Measurements from ENCODE around the gene SLC30A9. TPM values are rescaled to one million over a fixed set of nuclear protein-coding genes. Genes with fewer than 3 reads are reported as not detected.

SLC30A9 gene
- polyA plus RNA-seq: 29.3 to 53.0 TPM (median 41.4 TPM) in 3 replicates
- 77.9 TPM for polyA plus RNA-seq (2011; ENCODE audit: low read depth)
- 30.6 and 52.2 TPM in 2 replicates for polyA plus RNA-seq (2011; cell fraction: cytosol; rRNA removed)
- polyA plus RNA-seq (2011; cell fraction: nucleus; rRNA removed): 22.9 and 26.2 TPM in 2 replicates
- 22.6 and 29.0 TPM in 2 replicates for polyA plus RNA-seq (2012; ENCODE audit: low replicate concordance)
- 13.8 to 81.9 TPM (median 42.0 TPM) in 3 replicates for polyA minus RNA-seq
- polyA minus RNA-seq (2011; cell fraction: cytosol; rRNA and poly(A)+ RNA removed): 84.8 TPM
- 30.7 and 44.1 TPM in 2 replicates for polyA minus RNA-seq (2011; cell fraction: nucleus; rRNA and poly(A)+ RNA removed)

GRCh38 chr4:41990365-41991111 is at the start of gene SLC30A9:
TSS of gene SLC30A9 (plus strand) at chr4:41990530. CDS start at chr4:41990652, 122 bp downstream.
- Histone ChIP-seq H3K4me1 (ENCODE audit: control insufficient read depth, extremely low read depth, insufficient read depth, low read length) (peaks cover 13% of the 10 kb centered on the region), H3K27me3 (ENCODE audit: control insufficient read depth, extremely low read depth, insufficient read depth, low read length) (no peaks in the 10 kb centered on the region), H3K27ac (ENCODE audit: control insufficient read depth, insufficient read depth, low read length) (peak within 1 kb of the TSS; percentile 75), H2AFZ (ENCODE audit: control insufficient read depth, low read length) (peak within 1 kb of the TSS; percentile 95), H3K36me3 (ENCODE audit: control insufficient read depth in 2 of 2, extremely low read depth in 1 of 2, insufficient read depth in 2 of 2, low read length in 2 of 2) (no peaks in the 10 kb centered on the region), H3K9me1 (ENCODE audit: control insufficient read depth, extremely low read depth, insufficient read depth, low read length) (no peaks in the 10 kb centered on the region), H3K4me3 (ENCODE audit: control insufficient read depth in 2 of 3, extremely low read depth in 1 of 3, insufficient read depth in 2 of 3, low read depth in 1 of 3, low read length in 3 of 3) (peak within 1 kb of the TSS; percentile 91 to 100 (median 92)), H3K4me2 (ENCODE audit: control insufficient read depth, extremely low read depth, insufficient read depth, low read depth, low read length) (peak within 1 kb of the TSS; percentile 98), H4K20me1 (ENCODE audit: control insufficient read depth, extremely low read depth, insufficient read depth, low read length) (no peaks in the 10 kb centered on the region), H3K79me2 (ENCODE audit: control insufficient read depth, insufficient read depth, low read length) (peaks cover 46% of the 10 kb centered on the region), H3K9ac (ENCODE audit: control insufficient read depth, extremely low read depth, insufficient read depth, low read length) (peak within 1 kb of the TSS; percentile 87), H3K9me3 (ENCODE audit: control insufficient read depth, low read depth, low read length) (no peaks in the 10 kb centered on the region)
- DNase-seq (ENCODE audit: low read depth, low spot score): peak; percentile 49
- peak; percentile 95 for FAIRE-seq
- dilution Hi-C loops (cut with MboI; ENCODE audit: extremely low pct_ligation_motif_present, low sequenced_read_pairs): no loop called here
- peak in 1 of 3 experiments; percentile 20 for TF ChIP-seq CTCF (optimal IDR thresholded peaks at IDR 0.05 in 1 of 3, IDR thresholded peaks at IDR 0.05 in 1 of 3, conservative IDR thresholded peaks at IDR 0.05 in 1 of 3; ENCODE audit: extremely low read depth in 1 of 3, insufficient read depth in 2 of 3, low read length in 3 of 3)
- no peak for TF ChIP-seq EZH2 (IDR thresholded peaks at IDR 0.05; ENCODE audit: low read length)

GRCh38 chr4:41940834-41941233 is 49.5 kb upstream of the SLC30A9 start:
- FAIRE-seq: no peak
- Histone ChIP-seq H3K36me3 (ENCODE audit: control insufficient read depth in 2 of 2, extremely low read depth in 1 of 2, insufficient read depth in 2 of 2, low read length in 2 of 2) (peaks cover 2 to 20% of the 10 kb centered on the region in 2 experiments), H3K27me3 (ENCODE audit: control insufficient read depth, extremely low read depth, insufficient read depth, low read length) (no peaks in the 10 kb centered on the region), H3K27ac (ENCODE audit: control insufficient read depth, insufficient read depth, low read length) (no peak overlapping the region), H3K9me1 (ENCODE audit: control insufficient read depth, extremely low read depth, insufficient read depth, low read length) (no peaks in the 10 kb centered on the region), H3K9me3 (ENCODE audit: control insufficient read depth, low read depth, low read length) (no peaks in the 10 kb centered on the region), H3K4me1 (ENCODE audit: control insufficient read depth, extremely low read depth, insufficient read depth, low read length) (peaks cover 30% of the 10 kb centered on the region), H3K4me2 (ENCODE audit: control insufficient read depth, extremely low read depth, insufficient read depth, low read depth, low read length) (no peak overlapping the region), H2AFZ (ENCODE audit: control insufficient read depth, low read length) (no peak overlapping the region), H3K79me2 (ENCODE audit: control insufficient read depth, insufficient read depth, low read length) (peaks cover 61% of the 10 kb centered on the region), H3K9ac (ENCODE audit: control insufficient read depth, extremely low read depth, insufficient read depth, low read length) (no peak overlapping the region), H3K4me3 (ENCODE audit: control insufficient read depth in 2 of 3, extremely low read depth in 1 of 3, insufficient read depth in 2 of 3, low read depth in 1 of 3, low read length in 3 of 3) (no peak overlapping the region), H4K20me1 (ENCODE audit: control insufficient read depth, extremely low read depth, insufficient read depth, low read length) (peaks cover 2% of the 10 kb centered on the region)
- no peak for DNase-seq (ENCODE audit: low read depth, low spot score)
- dilution Hi-C loops (cut with MboI; ENCODE audit: extremely low pct_ligation_motif_present, low sequenced_read_pairs): no loop called here
- TF ChIP-seq EZH2 (IDR thresholded peaks at IDR 0.05; ENCODE audit: low read length) (no peak), CTCF (optimal IDR thresholded peaks at IDR 0.05 in 1 of 3, IDR thresholded peaks at IDR 0.05 in 1 of 3, conservative IDR thresholded peaks at IDR 0.05 in 1 of 3; ENCODE audit: extremely low read depth in 1 of 3, insufficient read depth in 2 of 3, low read length in 3 of 3) (no peak)

All from keratinocyte (primary cell).